ENCODE results near the gene AXIN1.
"Not testable (repeated sequence)": the region's sequence is repeated elsewhere in the genome, so short reads cannot be mapped to it uniquely, and the experiment has no call there.

Gene AXIN1

DNA sequence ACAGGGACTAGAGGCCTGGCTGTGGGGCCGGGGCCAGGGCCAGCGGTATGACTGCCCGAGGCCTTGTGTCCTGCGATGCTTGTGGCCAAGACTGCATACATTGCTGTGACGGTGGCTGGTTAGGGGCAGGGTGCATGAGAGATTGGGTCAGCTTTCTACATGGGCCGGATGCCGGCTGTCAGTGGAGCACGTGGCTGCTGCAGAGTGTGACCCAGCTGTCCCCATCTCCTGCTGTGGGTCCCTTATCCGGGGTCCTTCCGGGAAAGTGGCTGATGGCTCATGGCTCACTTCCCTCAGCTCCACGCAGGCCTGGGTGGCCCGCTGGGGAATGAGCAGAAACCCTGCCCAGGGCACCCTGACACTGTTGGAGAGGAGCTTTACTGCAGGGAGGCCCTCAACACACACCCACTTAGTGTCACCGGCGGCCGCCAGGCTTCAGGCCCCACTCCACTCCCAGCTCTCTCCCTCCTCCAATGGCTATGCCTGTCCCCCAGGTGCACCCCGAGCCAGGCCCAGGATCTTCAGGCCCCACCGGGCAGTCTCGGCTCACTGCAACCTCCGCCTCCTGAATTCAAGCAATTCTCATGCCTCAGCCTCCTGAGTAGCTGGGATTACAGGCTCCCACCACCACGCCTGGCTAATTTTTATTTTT, 76.0 kb downstream of the AXIN1 start:
- Histone ChIP-seq H3K9me3 (ENCODE audit: control insufficient read depth, low read depth, low read length) (no peaks in the 10 kb centered on the region), H3K27ac (ENCODE audit: low read length) (no peak overlapping the region), H3K9ac (ENCODE audit: low read length) (no peak overlapping the region), H3K27me3 (ENCODE audit: control insufficient read depth, insufficient read depth, low read length) (peaks cover 57% of the 10 kb centered on the region), H3K4me3 (ENCODE audit: low read length) (no peak overlapping the region), H3K4me1 (ENCODE audit: control insufficient read depth, low read depth, low read length) (no peaks in the 10 kb centered on the region), H3K36me3 (ENCODE audit: control insufficient read depth, low read depth, low read length) (no peaks in the 10 kb centered on the region)

DNA sequence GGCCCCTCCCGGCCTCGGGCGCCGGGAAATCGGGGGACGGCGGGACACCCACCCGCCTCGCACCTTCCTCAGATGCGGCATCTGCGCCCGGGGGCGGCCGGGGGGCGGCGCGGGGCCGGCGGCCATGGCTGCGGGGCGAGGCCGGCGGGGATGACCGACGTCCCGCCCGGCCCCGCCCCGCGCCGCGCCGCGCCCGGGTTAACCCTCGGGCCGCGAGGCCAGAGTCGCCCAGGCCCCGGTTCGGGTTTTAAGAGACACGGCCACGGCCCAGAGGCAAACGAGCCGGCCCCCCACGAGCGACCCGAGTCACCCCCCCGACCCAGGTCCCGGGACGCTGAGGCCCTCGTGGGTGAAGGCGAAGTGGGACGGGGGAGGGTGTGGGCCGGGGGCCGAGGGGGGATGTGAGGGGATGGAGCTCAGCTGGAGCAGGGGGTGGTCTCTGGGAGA, 76.7 kb downstream of the AXIN1 start, which contains the start of gene RGS11:
Gene RGS11 (minus strand): TSS at position 159 of the 447 bp plus-strand sequence. CDS start 33 bp downstream, at position 126.
- H3K27ac ChIP-seq (ENCODE audit: low read length), result no peak within 1 kb of the TSS

DNA sequence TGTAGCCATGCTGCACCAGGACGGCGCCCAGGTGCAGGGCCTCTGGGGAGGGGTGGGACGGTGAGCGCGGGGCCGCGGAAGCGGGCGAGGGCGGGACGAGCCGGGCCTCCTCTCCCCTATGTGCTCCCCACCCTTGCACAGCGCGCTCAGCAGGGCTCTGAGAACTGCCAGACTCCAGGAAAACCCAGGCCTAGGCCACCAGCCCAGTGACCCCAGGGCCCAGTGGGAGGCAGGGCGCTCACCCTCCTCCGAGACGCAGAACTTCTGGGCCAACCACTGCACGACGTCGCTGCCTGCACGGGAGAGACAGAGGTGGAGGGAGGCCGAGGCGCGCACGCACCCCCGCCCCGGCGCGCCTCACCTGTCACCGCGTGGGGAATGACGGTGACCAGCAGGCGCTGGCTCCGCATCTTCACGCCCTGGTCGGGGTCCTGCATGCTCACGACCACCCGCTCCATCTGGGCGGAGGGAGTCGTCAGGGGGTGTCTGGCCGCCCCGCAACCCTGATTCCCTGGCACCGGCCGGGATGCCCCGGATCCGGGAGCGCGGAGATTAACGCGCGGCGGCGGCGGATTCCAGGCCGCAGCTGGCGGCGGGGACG, 77.4 kb downstream of the AXIN1 start:
- H3K36me3 ChIP-seq (ENCODE audit: control insufficient read depth, low read depth, low read length), result no peaks in the 10 kb centered on the region
- no peak overlapping the region for H3K27ac ChIP-seq (ENCODE audit: low read length)
- no peak overlapping the region for H3K9ac ChIP-seq (ENCODE audit: low read length)
- peak overlapping the region; percentile 53 for H3K4me3 ChIP-seq (ENCODE audit: low read length)
- H3K4me1 ChIP-seq (ENCODE audit: control insufficient read depth, low read depth, low read length), result no peaks in the 10 kb centered on the region
- no peaks in the 10 kb centered on the region for H3K9me3 ChIP-seq (ENCODE audit: control insufficient read depth, low read depth, low read length)
- H3K27me3 ChIP-seq (ENCODE audit: control insufficient read depth, insufficient read depth, low read length), result peaks cover 47% of the 10 kb centered on the region

More for the DNA sequence above, 76.7 kb downstream of the AXIN1 start, which contains the start of gene RGS11:
- Histone ChIP-seq H3K27me3 (ENCODE audit: control insufficient read depth, insufficient read depth, low read length) (peaks cover 49% of the 10 kb centered on the region), H3K4me1 (ENCODE audit: control insufficient read depth, low read depth, low read length) (no peaks in the 10 kb centered on the region), H3K9me3 (ENCODE audit: control insufficient read depth, low read depth, low read length) (no peaks in the 10 kb centered on the region), H3K36me3 (ENCODE audit: control insufficient read depth, low read depth, low read length) (no peaks in the 10 kb centered on the region), H3K4me3 (ENCODE audit: low read length) (peak within 1 kb of the TSS; percentile 53), H3K9ac (ENCODE audit: low read length) (no peak within 1 kb of the TSS)

DNA sequence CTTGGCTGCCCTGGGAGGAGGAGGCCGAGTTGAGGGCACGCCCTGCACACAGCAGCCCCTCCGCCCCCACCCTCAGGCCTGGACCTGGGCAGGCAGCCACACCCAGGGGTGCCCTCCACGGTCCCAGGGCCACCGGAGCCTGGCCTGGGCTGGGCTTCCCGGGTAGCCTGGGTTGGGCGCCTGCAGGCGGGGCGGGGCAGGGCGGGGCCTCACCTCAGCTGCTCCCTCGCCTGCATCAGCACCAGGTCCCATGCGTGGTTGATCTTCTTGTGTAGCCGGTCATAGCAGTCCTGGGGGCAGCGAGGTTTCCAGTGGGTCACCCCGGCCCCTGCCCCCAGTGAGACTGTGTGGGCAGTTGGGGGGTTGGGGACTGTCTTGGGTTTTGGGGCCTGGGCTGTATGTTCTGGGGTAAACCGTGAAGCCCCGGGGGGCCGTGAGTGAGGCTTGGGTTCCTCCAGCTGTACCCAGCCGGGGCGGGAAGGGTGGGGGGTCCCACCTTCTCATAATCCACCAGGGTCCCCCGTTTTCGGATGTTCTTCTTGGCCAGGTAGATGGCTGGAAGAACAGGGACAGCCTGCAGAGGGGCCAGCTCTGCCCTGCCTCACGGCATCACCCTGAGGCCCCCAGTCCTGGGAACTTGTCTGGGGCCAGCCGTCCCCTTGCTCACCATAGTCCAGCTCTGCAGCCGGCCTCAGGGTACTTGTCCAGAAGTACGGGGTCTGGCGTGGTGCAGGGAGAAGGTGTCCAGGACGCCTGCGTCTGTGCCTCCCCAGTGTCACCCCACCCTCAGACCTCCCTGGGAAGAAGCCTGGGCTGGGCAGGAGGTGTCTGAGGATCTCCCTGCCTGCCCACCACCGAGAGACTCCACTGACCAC, 78.7 kb downstream of the AXIN1 start:
- Histone ChIP-seq H3K27me3 (ENCODE audit: control insufficient read depth, insufficient read depth, low read length) (peaks cover 34% of the 10 kb centered on the region), H3K4me3 (ENCODE audit: low read length) (no peak overlapping the region), H3K9me3 (ENCODE audit: control insufficient read depth, low read depth, low read length) (no peaks in the 10 kb centered on the region), H3K9ac (ENCODE audit: low read length) (no peak overlapping the region), H3K27ac (ENCODE audit: low read length) (no peak overlapping the region), H3K4me1 (ENCODE audit: control insufficient read depth, low read depth, low read length) (no peaks in the 10 kb centered on the region), H3K36me3 (ENCODE audit: control insufficient read depth, low read depth, low read length) (no peaks in the 10 kb centered on the region)

DNA sequence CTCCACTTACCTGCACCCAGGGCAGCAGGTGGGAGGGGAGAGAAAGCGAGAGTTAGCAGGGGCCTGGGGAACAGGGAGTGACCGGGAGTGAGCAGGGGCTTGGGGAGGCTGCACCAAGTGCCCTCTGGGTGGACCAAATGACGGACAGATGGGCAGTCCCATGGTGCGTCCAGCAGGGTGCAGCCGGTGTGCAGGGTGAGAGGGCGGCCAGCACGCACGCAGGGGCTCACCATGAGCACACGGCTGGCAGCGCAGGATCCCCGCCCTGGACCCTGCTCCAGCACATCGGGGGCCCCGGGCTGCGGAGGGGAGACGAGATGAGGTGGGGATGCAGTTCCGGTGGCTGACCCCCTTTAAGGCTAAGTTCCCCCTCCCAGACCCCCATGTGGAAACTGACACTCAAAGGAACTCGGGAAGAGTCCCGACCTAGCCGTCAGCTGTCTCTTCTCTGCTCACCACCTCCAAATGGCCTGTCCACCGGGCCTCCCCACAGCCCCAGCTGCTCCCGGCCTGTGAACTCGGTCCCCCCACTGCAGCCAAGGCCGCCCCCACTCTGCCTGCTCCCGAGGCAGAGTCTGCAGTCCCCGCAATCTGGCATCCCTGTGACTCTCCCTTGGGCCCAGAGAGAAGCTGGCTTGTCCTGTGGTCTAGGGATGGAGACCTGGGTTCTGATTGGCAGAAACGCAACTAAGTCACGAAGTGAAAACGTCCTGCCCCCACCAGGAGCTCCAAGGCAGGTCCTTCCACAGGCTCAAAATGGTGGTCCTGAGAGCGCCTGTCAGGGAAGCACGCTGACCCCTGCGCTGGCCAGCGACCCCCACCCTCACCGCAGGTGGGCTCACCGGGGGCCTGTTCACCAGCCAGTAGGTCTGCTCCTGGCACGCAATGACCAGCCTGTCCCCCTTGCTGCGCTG, 79.6 kb downstream of the AXIN1 start:
- Histone ChIP-seq H3K9me3 (ENCODE audit: control insufficient read depth, low read depth, low read length) (no peaks in the 10 kb centered on the region), H3K9ac (ENCODE audit: low read length) (no peak overlapping the region), H3K36me3 (ENCODE audit: control insufficient read depth, low read depth, low read length) (no peaks in the 10 kb centered on the region), H3K27me3 (ENCODE audit: control insufficient read depth, insufficient read depth, low read length) (peaks cover 28% of the 10 kb centered on the region), H3K4me3 (ENCODE audit: low read length) (no peak overlapping the region), H3K4me1 (ENCODE audit: control insufficient read depth, low read depth, low read length) (no peaks in the 10 kb centered on the region), H3K27ac (ENCODE audit: low read length) (no peak overlapping the region)

DNA sequence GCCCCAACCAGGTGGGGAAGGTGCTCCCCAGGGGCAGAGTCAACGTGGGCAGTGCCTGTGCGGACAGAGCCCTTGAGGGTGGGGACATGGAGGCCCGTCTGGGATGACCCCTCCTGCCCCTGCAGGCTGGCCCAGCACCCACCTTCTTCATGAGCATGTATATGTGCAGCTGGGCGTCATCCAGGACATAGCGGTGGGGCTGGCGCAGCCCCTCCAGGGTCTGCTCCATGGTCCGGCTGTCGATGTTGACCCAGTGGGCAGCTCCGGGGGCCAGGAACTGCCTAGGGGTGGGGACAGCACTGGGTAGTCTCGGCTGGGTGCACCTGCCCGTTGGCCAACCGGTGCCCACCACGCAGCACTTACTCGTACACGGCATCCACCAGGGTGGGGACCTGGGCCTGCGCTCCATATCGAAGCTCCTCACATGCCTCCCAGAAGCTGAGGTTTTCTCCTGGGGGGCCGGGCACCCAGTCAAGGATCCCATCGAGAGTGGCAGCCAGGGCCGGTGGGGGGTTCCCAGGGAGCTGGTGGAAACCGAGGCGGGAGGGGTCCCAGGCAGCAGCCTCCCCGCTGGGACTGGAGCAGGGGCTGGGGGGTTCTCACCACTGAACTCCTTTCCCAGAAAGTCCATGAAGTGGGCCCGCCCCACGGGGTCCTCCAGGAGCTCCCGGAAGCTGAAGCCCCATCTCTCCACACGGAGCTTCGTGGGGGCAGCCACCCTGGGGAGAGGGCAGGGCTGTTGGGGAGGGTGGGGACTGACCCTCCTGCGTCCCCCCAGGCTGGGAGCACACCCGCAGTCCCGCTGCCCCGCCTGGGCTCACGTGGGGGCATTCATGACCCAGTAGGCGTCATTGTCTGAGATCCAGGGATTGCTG, 81.9 kb downstream of the AXIN1 start:
- no peaks in the 10 kb centered on the region for H3K36me3 ChIP-seq (ENCODE audit: control insufficient read depth, low read depth, low read length)
- no peaks in the 10 kb centered on the region for H3K4me1 ChIP-seq (ENCODE audit: control insufficient read depth, low read depth, low read length)
- H3K9ac ChIP-seq (ENCODE audit: low read length), result no peak overlapping the region
- H3K4me3 ChIP-seq (ENCODE audit: low read length), result no peak overlapping the region
- H3K27me3 ChIP-seq (ENCODE audit: control insufficient read depth, insufficient read depth, low read length), result peaks cover 14% of the 10 kb centered on the region
- H3K9me3 ChIP-seq (ENCODE audit: control insufficient read depth, low read depth, low read length), result no peaks in the 10 kb centered on the region
- H3K27ac ChIP-seq (ENCODE audit: low read length), result no peak overlapping the region

DNA sequence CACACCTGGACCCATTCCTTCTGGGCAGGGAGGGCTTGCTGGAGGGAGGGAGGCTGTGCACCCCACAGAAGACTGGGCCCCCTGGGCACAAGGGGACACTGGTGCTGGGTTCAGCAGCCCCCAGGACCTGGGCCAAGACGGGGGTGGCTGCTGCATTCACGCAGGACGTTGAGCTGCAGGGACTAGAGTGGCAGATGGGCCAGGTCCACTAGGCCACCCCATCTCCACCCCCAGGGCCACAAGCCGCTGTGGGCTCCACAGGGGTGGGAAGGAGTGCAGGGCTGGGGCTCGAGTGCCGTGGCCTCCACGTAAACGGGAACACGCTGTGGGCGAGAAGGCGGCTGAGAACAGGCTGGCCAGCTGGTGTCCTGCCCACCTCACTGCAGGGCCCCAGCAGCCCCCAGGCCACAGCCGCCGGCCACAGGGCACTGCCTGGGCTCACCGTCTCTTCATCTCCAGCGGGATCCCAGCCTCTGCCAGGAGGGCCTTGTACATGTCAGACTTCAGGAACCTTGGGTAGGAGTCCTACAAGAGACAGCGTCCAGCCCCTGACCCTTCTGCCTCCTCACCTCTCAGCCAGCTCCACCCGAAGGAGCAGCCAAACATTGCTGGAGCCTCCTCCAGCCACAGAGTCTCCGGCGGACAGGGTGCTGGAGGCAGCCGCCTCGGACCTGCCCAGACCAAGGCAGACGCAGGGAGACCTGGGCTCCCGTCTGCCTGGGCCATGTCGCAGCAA, 83.3 kb downstream of the AXIN1 start:
- H3K9ac ChIP-seq (ENCODE audit: low read length), result no peak overlapping the region
- peaks cover 2% of the 10 kb centered on the region for H3K36me3 ChIP-seq (ENCODE audit: control insufficient read depth, low read depth, low read length)
- no peaks in the 10 kb centered on the region for H3K4me1 ChIP-seq (ENCODE audit: control insufficient read depth, low read depth, low read length)

DNA sequence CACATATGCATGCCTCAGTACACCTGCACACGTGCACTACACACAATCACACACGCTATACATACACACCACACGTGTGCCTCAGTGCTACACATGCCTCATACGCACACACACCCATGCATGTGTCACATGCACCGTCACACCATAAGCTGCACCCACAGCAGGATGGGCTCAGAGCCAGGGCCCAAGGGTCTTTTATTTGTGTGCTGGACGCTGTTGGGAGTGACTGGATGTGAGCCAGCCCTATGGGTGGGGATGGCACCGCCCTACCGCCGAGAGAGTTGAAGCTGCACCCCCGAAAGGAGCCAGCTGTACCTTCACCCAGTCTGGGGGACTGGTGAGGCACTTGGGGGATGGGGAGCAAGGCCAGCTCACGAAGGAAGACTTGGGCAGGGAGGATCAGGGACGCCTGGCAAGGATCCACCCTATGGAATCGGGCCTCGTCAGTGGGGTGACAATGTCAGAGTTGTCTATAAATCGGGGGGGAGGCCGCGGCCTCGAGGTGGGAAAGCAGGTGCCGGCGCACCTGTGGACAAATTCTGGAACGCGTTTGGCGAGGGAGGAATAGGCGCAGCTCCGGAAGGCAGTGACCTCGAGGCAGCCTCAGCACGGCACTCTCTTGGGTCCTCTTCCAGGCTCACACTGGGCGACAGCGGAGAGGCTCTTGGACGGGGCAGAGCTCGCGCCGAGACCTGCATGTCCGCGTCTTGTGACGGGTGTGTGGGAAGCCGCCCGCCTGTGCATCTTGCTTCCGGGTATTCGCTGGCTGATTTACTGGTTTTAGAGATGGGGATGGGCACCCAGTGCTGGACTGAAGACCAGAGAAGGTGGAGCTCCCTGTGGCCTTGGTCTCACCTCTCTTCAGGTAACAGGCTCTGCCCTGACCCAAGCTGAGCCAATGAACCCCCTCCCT, 84.1 kb downstream of the AXIN1 start:
- Histone ChIP-seq H3K9ac (ENCODE audit: low read length) (no peak overlapping the region), H3K4me3 (ENCODE audit: low read length) (no peak overlapping the region), H3K27me3 (ENCODE audit: control insufficient read depth, insufficient read depth, low read length) (no peaks in the 10 kb centered on the region), H3K9me3 (ENCODE audit: control insufficient read depth, low read depth, low read length) (no peaks in the 10 kb centered on the region), H3K36me3 (ENCODE audit: control insufficient read depth, low read depth, low read length) (peaks cover 6% of the 10 kb centered on the region), H3K4me1 (ENCODE audit: control insufficient read depth, low read depth, low read length) (no peaks in the 10 kb centered on the region), H3K27ac (ENCODE audit: low read length) (no peak overlapping the region)

More for the DNA sequence above, 83.3 kb downstream of the AXIN1 start:
- H3K27ac ChIP-seq (ENCODE audit: low read length), result no peak overlapping the region
- peaks cover 2% of the 10 kb centered on the region for H3K27me3 ChIP-seq (ENCODE audit: control insufficient read depth, insufficient read depth, low read length)
- H3K4me3 ChIP-seq (ENCODE audit: low read length), result no peak overlapping the region
- H3K9me3 ChIP-seq (ENCODE audit: control insufficient read depth, low read depth, low read length), result no peaks in the 10 kb centered on the region

DNA sequence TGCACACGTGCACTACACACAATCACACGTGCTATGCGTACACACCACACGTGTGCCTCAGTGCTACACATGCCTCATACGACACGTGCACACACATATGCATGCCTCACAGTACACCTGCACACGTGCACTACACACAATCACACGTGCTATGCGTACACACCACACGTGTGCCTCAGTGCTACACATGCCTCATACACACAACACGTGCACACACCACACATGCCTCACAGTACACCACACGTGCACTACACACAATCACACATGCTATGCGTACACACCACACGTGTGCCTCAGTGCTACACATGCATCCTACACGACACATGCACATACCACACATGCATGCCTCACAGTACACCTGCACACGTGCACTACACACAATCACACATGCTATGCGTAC, 85.0 kb downstream of the AXIN1 start:
- H3K9ac ChIP-seq (ENCODE audit: low read length); H3K4me1 ChIP-seq (ENCODE audit: control insufficient read depth, low read depth, low read length); H3K27me3 ChIP-seq (ENCODE audit: control insufficient read depth, insufficient read depth, low read length); H3K36me3 ChIP-seq (ENCODE audit: control insufficient read depth, low read depth, low read length); H3K9me3 ChIP-seq (ENCODE audit: control insufficient read depth, low read depth, low read length); H3K4me3 ChIP-seq (ENCODE audit: low read length); H3K27ac ChIP-seq (ENCODE audit: low read length): not testable (repeated sequence)
